Osteoblast (primary cell): ENCODE measurements around the gene RTP2. TPM values are rescaled to one million over a fixed set of nuclear protein-coding genes. Genes with fewer than 3 reads are reported as not detected.

ENCODE experiments used
- DNase-seq: peaks from one replicate; pipeline ENCODE4 v3.0.0; 2011; ENCODE audit warnings: low spot score, mixed read lengths; ENCODE audit not compliant: insufficient read length; ENCODE audit errors: missing footprints
- H2AFZ ChIP-seq: 2 replicates; pipeline ENCODE4 v1.6.0; 2011; ENCODE audit warnings: mild to moderate bottlenecking, low read length
- H3K27ac ChIP-seq: 2 replicates; pipeline ENCODE4 v1.5.1; 2011; ENCODE audit warnings: mild to moderate bottlenecking, low read depth, low read length, moderate library complexity
- H3K27me3 ChIP-seq: 2 replicates; pipeline ENCODE4 v1.6.0; 2012; ENCODE audit warnings: mild to moderate bottlenecking, control low read depth, inconsistent platforms, low read length, moderate library complexity; ENCODE audit not compliant: insufficient read depth
- H3K36me3 ChIP-seq: 2 replicates; pipeline ENCODE4 v1.5.1; 2011; ENCODE audit warnings: mild to moderate bottlenecking, low read length, control low read depth, moderate library complexity; ENCODE audit not compliant: insufficient read depth
- H3K4me1 ChIP-seq: 2 replicates; pipeline ENCODE4 v1.5.1; 2011; ENCODE audit warnings: mild to moderate bottlenecking, low read length, control low read depth, moderate library complexity; ENCODE audit not compliant: insufficient read depth
- H3K4me2 ChIP-seq: 2 replicates; pipeline ENCODE4 v1.6.0; 2011; ENCODE audit warnings: mild to moderate bottlenecking, low read length; ENCODE audit not compliant: insufficient read depth
- H3K4me3 ChIP-seq: fragments of 200-600 bp; sonication (generic); 3 replicates; pipeline ENCODE4 v1.5.1; 2012; ENCODE audit warnings: mild to moderate bottlenecking, low read length, inconsistent platforms; ENCODE audit not compliant: insufficient read depth
- H3K79me2 ChIP-seq: 2 replicates; pipeline ENCODE4 v1.6.0; 2012; ENCODE audit warnings: mild to moderate bottlenecking, low read length, control low read depth, inconsistent platforms; ENCODE audit not compliant: insufficient read depth
- H3K9me3 ChIP-seq: 2 replicates; pipeline ENCODE4 v1.5.1; 2011; ENCODE audit warnings: low read depth, low read length, control low read depth
- H4K20me1 ChIP-seq: 2 replicates; pipeline ENCODE4 v1.6.0; 2012; ENCODE audit warnings: mild to moderate bottlenecking, low read length, control low read depth; ENCODE audit not compliant: insufficient read depth
- total RNA-seq: library from RNA; depleted of rRNA; stranded (reverse); fragments of >200 nt; gene quantifications from 2 replicates; pipeline ENCODE4 v1.2.3, GENCODE V29; 2012
- TF ChIP-seq, protein P1 (sequence below): IDR thresholded peaks from 2 replicates; pipeline ENCODE4 v1.5.1; 2011; ENCODE audit warnings: mild to moderate bottlenecking, low read depth, low read length, moderate library complexity; ENCODE audit errors: extremely low read depth

Gene RTP2
- total RNA-seq, 1 donor, result not detected

DNA sequence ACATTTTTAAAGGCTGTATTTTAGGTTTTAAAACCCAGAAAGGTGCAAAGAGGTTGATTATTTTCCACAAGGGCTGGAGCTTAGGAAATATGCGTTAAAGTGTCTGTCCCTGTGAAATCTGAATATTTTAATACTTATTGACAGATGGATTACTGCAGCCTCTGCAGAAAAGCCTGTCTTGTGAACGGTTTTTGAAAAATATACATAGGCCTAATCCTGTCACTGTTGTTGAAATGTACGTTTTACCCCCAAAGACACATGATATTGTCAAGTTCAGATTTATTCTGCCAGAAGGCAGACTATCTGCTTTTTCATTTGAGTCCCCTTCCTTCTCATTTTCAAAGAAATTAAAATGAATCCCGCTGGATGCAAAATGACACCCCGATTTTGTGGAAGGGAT, 45.1 kb upstream of the RTP2 start:
- H3K4me3 ChIP-seq, result no peak overlapping the region
- no peaks in the 10 kb centered on the region for H3K9me3 ChIP-seq
- H3K4me2 ChIP-seq, result no peak overlapping the region
- peak overlapping the region; percentile 100 for H3K27ac ChIP-seq
- TF ChIP-seq, protein P1, sequence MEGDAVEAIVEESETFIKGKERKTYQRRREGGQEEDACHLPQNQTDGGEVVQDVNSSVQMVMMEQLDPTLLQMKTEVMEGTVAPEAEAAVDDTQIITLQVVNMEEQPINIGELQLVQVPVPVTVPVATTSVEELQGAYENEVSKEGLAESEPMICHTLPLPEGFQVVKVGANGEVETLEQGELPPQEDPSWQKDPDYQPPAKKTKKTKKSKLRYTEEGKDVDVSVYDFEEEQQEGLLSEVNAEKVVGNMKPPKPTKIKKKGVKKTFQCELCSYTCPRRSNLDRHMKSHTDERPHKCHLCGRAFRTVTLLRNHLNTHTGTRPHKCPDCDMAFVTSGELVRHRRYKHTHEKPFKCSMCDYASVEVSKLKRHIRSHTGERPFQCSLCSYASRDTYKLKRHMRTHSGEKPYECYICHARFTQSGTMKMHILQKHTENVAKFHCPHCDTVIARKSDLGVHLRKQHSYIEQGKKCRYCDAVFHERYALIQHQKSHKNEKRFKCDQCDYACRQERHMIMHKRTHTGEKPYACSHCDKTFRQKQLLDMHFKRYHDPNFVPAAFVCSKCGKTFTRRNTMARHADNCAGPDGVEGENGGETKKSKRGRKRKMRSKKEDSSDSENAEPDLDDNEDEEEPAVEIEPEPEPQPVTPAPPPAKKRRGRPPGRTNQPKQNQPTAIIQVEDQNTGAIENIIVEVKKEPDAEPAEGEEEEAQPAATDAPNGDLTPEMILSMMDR, result no peak
- no peak overlapping the region for H2AFZ ChIP-seq
- no peak for DNase-seq
- no peaks in the 10 kb centered on the region for H4K20me1 ChIP-seq
- H3K79me2 ChIP-seq, result peaks cover 24% of the 10 kb centered on the region
- H3K4me1 ChIP-seq, result peaks cover 20% of the 10 kb centered on the region
- H3K36me3 ChIP-seq, result no peaks in the 10 kb centered on the region
- no peaks in the 10 kb centered on the region for H3K27me3 ChIP-seq

DNA sequence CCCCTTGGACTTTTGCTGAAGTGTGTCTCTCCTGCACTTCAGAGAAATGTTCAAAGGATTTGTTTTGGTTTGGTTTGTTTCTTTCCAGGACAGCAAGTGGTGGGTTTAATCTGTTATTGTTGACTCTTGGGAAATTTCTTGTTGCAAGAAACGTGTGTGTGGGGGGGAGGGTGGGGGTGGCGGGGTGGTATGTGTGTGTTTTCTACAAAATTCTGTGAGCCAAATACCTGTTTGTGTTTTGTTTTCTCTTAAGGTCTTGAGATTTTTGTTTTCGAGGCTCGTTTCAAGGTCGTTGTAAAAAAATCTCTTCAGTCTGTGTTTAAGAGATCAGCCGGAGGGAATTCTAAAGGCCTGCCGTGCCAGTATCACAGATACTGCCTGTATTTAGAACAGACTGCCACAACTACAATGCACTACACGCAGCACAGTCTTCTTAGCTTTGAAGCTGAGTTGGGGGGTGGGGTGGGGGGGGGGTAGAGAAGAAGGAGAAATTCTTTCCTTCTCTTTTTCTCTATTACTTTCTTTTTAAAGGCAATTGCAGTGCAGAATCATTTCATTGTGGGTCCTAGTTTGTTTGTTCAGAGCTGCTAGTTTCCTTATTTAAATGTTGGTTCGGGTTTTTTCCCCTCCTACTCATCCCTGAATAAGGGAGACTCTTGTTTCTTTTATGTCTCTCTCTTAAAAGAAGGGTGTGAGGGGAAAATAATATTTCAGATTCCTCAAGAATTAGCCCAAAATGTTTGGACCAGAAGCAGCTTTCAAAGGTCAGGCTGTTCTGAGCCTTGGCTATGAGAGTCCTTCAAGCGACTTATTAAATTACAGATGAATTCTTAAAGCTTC, 44.3 kb upstream of the RTP2 start:
- peak overlapping the region; percentile 39 for H2AFZ ChIP-seq
- H3K27ac ChIP-seq, result peak overlapping the region; percentile 100
- peak overlapping the region; percentile 100 for H3K4me2 ChIP-seq
- H3K9me3 ChIP-seq, result no peaks in the 10 kb centered on the region
- H3K36me3 ChIP-seq, result no peaks in the 10 kb centered on the region
- H3K4me3 ChIP-seq, result peak overlapping the region; percentile 93
- H3K4me1 ChIP-seq, result peaks cover 24% of the 10 kb centered on the region
- TF ChIP-seq, protein P1, result no peak
- no peaks in the 10 kb centered on the region for H3K27me3 ChIP-seq
- peaks cover 2% of the 10 kb centered on the region for H4K20me1 ChIP-seq
- H3K79me2 ChIP-seq, result peaks cover 32% of the 10 kb centered on the region
- no peak for DNase-seq

DNA sequence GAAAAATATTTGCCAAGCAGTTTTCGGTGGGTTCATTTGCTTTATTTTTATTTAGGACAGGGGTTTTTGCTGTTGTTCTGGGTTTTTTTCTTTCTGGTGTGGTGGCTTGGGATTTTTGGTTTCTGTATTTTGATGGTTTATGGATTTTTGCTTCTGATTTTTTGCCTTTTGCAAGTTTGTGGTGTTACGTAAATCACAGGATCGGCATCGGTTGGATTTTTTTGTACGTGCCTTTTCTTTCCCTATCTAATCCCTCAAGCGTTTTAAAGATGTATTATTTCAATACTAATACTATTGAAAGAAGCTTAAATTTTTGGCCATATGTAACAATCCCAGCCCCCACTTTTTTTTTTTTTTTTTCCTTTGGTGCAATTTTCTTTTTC, 43.7 kb upstream of the RTP2 start:
- H3K36me3 ChIP-seq, result no peaks in the 10 kb centered on the region
- H2AFZ ChIP-seq, result no peak overlapping the region
- H3K79me2 ChIP-seq, result peaks cover 38% of the 10 kb centered on the region
- peaks cover 6% of the 10 kb centered on the region for H4K20me1 ChIP-seq
- TF ChIP-seq, protein P1, result no peak
- no peaks in the 10 kb centered on the region for H3K27me3 ChIP-seq
- H3K4me2 ChIP-seq, result peak overlapping the region; percentile 100
- no peaks in the 10 kb centered on the region for H3K9me3 ChIP-seq
- H3K27ac ChIP-seq, result peak overlapping the region; percentile 100
- no peak for DNase-seq
- H3K4me1 ChIP-seq, result peaks cover 26% of the 10 kb centered on the region
- H3K4me3 ChIP-seq, result peak overlapping the region; percentile 93

DNA sequence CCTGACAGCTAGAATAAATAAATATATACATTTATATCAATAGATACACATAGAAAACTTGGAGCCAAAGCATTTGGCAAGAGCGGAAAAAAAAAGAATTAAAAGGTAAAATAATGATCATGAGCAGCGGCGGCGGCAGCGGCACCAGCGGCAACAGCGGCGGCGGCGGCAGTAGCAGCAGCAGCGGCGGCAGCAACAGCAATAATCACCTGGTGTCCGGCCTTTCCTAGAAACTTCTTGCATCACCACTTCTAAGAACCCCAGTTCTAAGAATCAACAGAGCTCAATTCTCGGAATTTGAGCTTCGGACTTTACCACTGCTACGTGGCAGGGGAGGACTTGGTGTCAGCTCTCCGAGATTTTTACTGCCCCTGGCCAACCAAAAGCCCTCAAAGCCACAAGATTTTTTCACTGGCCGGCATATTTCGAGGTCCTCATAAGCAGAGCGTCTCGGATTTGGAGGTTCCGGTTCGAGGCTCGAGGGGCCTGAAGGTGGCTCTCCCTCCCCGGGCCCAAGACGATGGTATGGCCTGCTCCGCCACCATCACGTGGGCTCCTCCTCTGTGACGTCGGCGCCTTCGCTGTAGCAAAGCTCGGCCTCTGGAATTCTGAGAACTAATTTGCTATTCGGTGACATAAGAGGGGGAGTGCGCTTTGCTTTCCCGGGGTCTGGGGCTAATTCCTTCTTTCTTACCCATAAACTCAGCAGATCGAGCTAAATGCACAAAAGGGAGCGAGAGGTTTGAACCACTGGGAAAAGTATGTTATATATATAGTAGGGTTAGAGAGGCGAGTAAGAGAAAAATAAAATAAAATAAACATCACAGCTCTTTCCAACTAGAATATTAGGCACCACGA, 43.1 kb upstream of the RTP2 start, which contains the start of gene BCL6:
Gene BCL6 (minus strand): TSS at position 268 of the 858 bp plus-strand sequence. CDS start 11,775 bp downstream, outside the sequence.
- peaks cover 31% of the 10 kb centered on the region for H3K4me1 ChIP-seq

More for the DNA sequence above, 43.1 kb upstream of the RTP2 start, which contains the start of gene BCL6:
- Histone ChIP-seq H2AFZ (peak within 1 kb of the TSS; percentile 99), H3K4me2 (peak within 1 kb of the TSS; percentile 100), H4K20me1 (peaks cover 6% of the 10 kb centered on the region), H3K4me3 (peak within 1 kb of the TSS; percentile 93), H3K79me2 (peaks cover 44% of the 10 kb centered on the region), H3K27ac (peak within 1 kb of the TSS; percentile 100), H3K36me3 (no peaks in the 10 kb centered on the region), H3K9me3 (no peaks in the 10 kb centered on the region), H3K27me3 (no peaks in the 10 kb centered on the region)
- TF ChIP-seq, protein P1, result no peak
- peak; percentile 93 for DNase-seq
